Measurements from ENCODE around the gene ETV6. TPM values are rescaled to one million over a fixed set of nuclear protein-coding genes. Genes with fewer than 3 reads are reported as not detected.

ETV6 gene
- total RNA-seq, 1 experiment from 2014 or later, result 14.1 TPM

DNA sequence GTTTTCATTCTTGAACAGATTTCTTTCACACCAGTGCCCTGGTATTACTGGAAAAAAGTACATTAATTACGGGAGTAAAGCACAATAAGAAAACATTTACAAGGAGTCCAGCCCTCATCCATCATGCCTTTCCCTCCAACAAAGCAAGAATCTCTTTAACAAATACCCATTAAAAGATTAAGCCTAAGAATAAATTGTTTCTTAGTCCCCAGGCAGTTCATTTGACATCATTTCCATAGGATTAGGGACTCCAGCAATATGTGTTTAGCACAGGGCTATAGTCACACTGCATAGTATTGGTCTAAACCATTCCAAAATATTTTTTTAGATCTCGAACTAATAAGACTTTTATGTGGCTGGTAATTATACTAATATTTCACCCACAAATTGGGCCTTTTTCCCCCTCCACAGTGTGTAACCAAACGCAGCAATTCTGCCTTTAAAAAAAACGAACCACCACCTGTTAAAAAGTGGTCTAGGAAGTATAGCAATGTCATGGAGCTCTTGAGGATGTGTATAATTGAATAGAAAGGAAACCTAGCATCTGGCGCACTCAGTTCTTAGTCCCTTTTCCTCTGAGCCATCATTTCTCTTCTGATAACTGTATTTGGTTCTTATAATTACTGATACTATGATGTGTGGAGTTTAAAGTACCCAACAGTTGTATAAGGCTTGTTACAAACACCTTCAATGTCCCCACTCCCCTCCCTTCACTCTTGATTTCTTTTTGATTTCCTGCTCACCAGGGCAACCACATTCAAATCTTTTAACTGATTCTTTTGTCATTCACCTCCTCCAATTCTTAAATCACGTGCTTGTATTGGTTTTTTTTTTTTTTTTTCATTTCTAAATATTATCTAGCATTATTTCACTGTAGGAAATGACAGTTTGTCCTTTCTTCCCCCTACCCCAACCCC lies 138.7 kb downstream of the ETV6 start (continued):
- TF ChIP-seq, protein P1, sequence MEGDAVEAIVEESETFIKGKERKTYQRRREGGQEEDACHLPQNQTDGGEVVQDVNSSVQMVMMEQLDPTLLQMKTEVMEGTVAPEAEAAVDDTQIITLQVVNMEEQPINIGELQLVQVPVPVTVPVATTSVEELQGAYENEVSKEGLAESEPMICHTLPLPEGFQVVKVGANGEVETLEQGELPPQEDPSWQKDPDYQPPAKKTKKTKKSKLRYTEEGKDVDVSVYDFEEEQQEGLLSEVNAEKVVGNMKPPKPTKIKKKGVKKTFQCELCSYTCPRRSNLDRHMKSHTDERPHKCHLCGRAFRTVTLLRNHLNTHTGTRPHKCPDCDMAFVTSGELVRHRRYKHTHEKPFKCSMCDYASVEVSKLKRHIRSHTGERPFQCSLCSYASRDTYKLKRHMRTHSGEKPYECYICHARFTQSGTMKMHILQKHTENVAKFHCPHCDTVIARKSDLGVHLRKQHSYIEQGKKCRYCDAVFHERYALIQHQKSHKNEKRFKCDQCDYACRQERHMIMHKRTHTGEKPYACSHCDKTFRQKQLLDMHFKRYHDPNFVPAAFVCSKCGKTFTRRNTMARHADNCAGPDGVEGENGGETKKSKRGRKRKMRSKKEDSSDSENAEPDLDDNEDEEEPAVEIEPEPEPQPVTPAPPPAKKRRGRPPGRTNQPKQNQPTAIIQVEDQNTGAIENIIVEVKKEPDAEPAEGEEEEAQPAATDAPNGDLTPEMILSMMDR (IDR thresholded peaks at IDR 0.05 in 2 of 3, conservative IDR thresholded peaks at IDR 0.05 in 1 of 3; ENCODE audit: borderline replicate concordance in 1 of 3, insufficient read depth in 1 of 3, low read depth in 2 of 3, low read length in 2 of 3), result no peak
- TF ChIP-seq FOSL1 (IDR thresholded peaks at IDR 0.05; ENCODE audit: low read depth) (no peak), JUND (IDR thresholded peaks at IDR 0.05) (no peak), SIN3A (IDR thresholded peaks at IDR 0.05; ENCODE audit: low read depth) (no peak)

DNA sequence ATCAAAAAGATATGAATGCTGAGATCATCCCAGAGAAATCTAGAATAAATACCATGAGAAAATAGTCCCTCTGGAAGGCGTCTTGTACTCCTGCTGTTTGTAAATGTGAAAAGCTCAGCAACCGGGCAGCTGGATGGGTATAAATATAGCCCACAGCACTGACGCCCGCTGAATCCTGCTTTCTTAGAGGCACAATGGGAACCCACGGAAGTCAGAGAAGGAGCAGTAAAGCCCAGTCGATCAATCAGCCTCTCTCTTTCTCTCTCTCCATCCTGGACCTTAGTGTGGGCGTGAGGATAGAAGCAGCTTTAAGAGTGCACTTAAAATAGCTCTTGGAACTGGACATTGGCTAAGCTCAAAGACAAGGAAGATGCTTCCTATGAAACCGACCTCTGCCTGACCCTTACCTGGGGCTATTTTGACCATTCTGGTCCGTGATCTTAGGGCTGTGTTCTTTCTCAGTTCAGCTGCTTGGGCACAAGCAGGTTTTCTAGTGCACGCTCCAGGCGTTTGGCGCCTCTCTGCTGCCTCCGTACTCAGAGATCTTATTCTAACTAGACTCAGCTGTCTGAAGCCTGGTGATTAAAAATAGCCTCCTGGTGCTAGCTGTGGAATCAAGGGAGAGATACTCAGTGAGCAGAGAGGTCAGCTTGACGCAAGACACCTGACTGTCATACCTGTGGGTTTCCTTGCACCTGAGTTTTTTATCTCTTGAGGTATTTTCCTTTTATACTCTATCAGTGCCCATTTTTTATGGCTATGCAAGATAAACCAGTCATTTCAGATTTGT lies 144.6 kb downstream of the ETV6 start:
- H3K27me3 ChIP-seq (ENCODE audit: insufficient read depth, low read length), result no peaks in the 10 kb centered on the region
- RAD21 ChIA-PET (ENCODE audit: low non-redundant PET in 1 of 2, low total read pairs in 2 of 2, uncharacterized antibody in 2 of 2, unreplicated experiment in 2 of 2), result no interaction called here
- intact Hi-C loops (cut with micrococcal nuclease), result no loop called here
- H2AFZ ChIP-seq (ENCODE audit: low read depth, low read length, poor library complexity, severe bottlenecking), result no peak overlapping the region
- H3K36me3 ChIP-seq (ENCODE audit: control insufficient read depth in 1 of 2, insufficient read depth in 2 of 2, low read length in 2 of 2), result no peaks in the 10 kb centered on the region
- H3K4me2 ChIP-seq (ENCODE audit: low read length), result no peak overlapping the region
- H3K79me2 ChIP-seq (ENCODE audit: insufficient read depth, low read length), result no peaks in the 10 kb centered on the region
- H3K9me3 ChIP-seq (ENCODE audit: control insufficient read depth in 1 of 2, insufficient read depth in 1 of 2, low read depth in 1 of 2, low read length in 2 of 2), result no peaks in the 10 kb centered on the region
- no peak overlapping the region for H3K4me3 ChIP-seq (replicated peaks in 1 of 2; ENCODE audit: low read depth in 1 of 2, low read length in 2 of 2)
- TF ChIP-seq ZBTB33 (IDR thresholded peaks at IDR 0.05; ENCODE audit: extremely low read depth, insufficient replicate concordance, low read length) (no peak), FOSL1 (IDR thresholded peaks at IDR 0.05; ENCODE audit: low read depth) (no peak), EZH2 (IDR thresholded peaks at IDR 0.05) (no peak), YY1 (IDR thresholded peaks at IDR 0.05; ENCODE audit: extremely low read depth, insufficient replicate concordance, low read depth, low read length) (no peak), CEBPB (IDR thresholded peaks at IDR 0.05; ENCODE audit: low read depth) (no peak), ELF1 (IDR thresholded peaks at IDR 0.05; ENCODE audit: borderline replicate concordance, low read depth) (no peak)
- no peaks in the 10 kb centered on the region for H3K9me2 ChIP-seq (ENCODE audit: insufficient read depth)
- no TSS peak for BruUV-seq (replicated peaks)
- H3K9ac ChIP-seq (ENCODE audit: low read length), result no peak overlapping the region
- ATAC-seq (no peak), DNase-seq (ENCODE audit: low read depth, low spot score) (no peak)
- POLR2A ChIA-PET, result no interaction called here
- no peak overlapping the region for H3K27ac ChIP-seq (ENCODE audit: low read depth, low read length)
- H4K20me1 ChIP-seq (ENCODE audit: insufficient read depth), result no peaks in the 10 kb centered on the region
- CTCF ChIA-PET, result no interaction called here
- H3K4me1 ChIP-seq (ENCODE audit: control insufficient read depth in 1 of 2, insufficient read depth in 2 of 2, low read length in 2 of 2), result peaks cover 33 to 42% of the 10 kb centered on the region in 2 experiments
